ENCODE data around the gene NUCB1. TPM values are rescaled to one million over a fixed set of nuclear protein-coding genes. Genes with fewer than 3 reads are reported as not detected.
A peak's percentile ranks its signal among the peaks of the same experiment; 100 is the strongest.

NUCB1 gene
- total RNA-seq, 1 donor from 2014 or later = 250 TPM

DNA sequence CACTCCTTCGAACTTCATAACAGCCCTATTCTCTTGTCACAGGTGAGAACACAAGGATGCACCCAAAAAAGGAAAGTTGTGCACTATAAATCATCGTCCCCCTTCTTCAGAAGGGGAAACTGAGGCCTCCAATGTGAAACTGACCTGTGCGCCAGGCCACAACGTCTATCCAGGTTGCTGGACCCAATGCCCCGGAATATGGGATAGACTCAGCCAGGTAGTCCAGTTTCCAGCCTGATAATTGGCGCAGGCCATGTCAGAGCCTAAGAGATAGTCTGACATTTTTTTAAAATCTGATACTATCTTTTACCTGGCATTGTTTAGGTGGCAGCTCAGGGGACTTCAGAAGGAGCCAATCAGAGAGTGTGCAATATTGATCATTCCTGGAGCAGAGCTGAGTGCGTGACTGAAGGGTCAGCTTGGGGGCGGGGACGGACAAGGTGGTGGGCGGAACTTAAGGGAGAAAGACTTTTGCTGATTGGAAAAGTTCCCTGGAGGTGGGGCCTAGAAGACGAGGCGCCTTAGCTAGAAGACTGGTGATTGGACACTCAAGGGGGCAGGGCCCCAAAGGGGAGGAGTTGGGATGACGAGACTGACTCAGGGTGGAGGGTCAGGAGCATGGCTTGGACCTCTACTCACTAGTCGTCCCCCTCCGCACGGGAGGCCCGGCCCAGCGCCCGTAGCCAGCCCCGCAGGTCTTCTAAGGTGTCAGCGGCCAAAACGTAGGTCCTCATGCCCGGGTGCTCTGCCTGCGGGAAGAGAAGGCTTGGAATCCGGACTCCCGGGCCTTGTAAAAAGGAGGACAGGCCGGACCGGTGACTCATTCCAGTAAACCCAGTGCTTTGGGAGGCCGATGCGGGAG, 40.2 kb upstream of the NUCB1 start:
- H3K4me3 ChIP-seq (ENCODE audit: low read depth, low read length) = no peak overlapping the region
- TF ChIP-seq, protein P1, sequence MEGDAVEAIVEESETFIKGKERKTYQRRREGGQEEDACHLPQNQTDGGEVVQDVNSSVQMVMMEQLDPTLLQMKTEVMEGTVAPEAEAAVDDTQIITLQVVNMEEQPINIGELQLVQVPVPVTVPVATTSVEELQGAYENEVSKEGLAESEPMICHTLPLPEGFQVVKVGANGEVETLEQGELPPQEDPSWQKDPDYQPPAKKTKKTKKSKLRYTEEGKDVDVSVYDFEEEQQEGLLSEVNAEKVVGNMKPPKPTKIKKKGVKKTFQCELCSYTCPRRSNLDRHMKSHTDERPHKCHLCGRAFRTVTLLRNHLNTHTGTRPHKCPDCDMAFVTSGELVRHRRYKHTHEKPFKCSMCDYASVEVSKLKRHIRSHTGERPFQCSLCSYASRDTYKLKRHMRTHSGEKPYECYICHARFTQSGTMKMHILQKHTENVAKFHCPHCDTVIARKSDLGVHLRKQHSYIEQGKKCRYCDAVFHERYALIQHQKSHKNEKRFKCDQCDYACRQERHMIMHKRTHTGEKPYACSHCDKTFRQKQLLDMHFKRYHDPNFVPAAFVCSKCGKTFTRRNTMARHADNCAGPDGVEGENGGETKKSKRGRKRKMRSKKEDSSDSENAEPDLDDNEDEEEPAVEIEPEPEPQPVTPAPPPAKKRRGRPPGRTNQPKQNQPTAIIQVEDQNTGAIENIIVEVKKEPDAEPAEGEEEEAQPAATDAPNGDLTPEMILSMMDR (conservative IDR thresholded peaks at IDR 0.05; ENCODE audit: low read depth, low read length) = no peak
- DNase-seq (ENCODE audit: low read depth) = no peak

GRCh38 chr19:48861313-48861712, 38.8 kb upstream of the NUCB1 start:
- H3K4me3 ChIP-seq (ENCODE audit: low read depth, low read length) = no peak overlapping the region
- TF ChIP-seq, protein P1 (conservative IDR thresholded peaks at IDR 0.05; ENCODE audit: low read depth, low read length) = no peak
- no peak for DNase-seq (ENCODE audit: low read depth)

DNA sequence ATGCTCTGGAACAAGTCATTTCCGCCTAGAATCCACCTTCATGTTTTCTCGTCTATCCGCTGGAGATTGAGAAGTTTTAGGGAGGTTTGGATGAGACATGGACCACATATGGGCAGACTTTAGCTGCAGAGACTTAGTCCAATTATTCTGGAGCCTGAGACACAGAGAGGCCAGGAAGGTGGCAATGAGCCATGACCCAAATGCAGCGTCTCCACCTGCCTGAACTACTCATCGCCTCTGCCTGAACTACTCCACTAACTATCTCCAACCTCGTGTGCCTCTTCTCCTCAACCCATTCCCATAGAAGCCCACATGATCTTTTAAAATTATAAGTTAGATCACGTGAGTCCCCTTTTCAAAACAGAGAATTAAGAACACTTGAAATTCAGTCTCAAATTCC, 37.3 kb upstream of the NUCB1 start:
- H3K4me3 ChIP-seq (ENCODE audit: low read depth, low read length) = no peak overlapping the region
- no peak for DNase-seq (ENCODE audit: low read depth)
- TF ChIP-seq, protein P1 (conservative IDR thresholded peaks at IDR 0.05; ENCODE audit: low read depth, low read length) = no peak

GRCh38 chr19:48866692-48867091, 33.4 kb upstream of the NUCB1 start:
- TF ChIP-seq, protein P1 (conservative IDR thresholded peaks at IDR 0.05; ENCODE audit: low read depth, low read length) = no peak
- no peak overlapping the region for H3K4me3 ChIP-seq (ENCODE audit: low read depth, low read length)
- no peak for DNase-seq (ENCODE audit: low read depth)

DNA sequence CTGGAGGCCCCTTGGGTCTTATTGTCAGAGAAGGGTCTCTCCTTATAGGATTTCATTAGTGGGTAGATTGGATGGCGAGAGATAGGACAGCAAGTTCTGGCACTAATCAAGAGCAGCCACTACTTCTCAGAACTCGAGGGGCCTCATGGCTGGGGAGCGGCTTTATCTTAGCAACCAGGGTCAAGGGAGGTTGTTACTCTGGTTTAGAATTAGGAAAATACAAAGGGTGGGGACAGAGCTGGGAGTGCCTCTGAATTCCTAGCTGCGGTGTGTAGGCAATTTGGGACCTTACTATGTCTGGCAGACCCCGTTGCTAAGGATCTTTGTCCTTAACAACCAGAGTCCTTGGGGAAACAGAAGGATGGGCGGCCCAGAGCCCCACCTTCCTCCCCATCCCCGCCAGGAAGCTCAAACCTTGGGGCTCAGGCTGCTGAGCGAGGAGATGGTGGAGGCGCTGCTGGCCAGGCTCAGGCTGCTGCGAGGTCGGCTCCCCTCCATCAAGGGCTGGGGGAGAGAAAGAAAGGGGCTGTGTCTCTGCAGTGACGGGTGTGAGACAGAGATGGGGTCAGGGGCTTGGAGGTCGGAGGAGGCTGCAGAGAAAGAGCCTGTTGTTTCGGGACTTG, 32.9 kb upstream of the NUCB1 start:
- DNase-seq (ENCODE audit: low read depth) = no peak
- H3K4me3 ChIP-seq (ENCODE audit: low read depth, low read length) = peak overlapping the region; percentile 67
- TF ChIP-seq, protein P1 (conservative IDR thresholded peaks at IDR 0.05; ENCODE audit: low read depth, low read length) = no peak

DNA sequence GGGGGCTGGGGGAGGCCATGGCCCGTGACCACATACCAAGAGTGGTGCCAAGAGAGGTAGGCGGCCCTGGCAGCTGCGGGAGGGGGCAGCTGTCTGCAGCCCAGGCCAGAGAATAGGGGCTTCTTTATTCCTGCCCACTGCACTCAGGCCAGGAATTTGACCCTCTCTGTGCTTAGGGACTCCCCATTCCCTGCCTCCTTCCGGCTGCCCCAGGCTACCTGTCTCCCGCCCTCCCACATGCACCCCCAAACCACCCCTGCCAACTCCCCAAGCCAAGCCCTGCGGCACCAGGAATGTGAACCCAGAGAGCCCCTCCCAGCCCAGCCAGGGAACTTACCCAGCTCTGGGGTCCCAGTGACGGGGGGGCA, 32.4 kb upstream of the NUCB1 start:
- TF ChIP-seq, protein P1 (conservative IDR thresholded peaks at IDR 0.05; ENCODE audit: low read depth, low read length) = no peak
- peak overlapping the region; percentile 67 for H3K4me3 ChIP-seq (ENCODE audit: low read depth, low read length)
- DNase-seq (ENCODE audit: low read depth) = no peak

Measured in epithelial cell of proximal tubule (primary cell).